Thymus (tissue), 11 donors: ENCODE data around the gene ARHGAP24. TPM values are rescaled to one million over a fixed set of nuclear protein-coding genes. Genes with fewer than 3 reads are reported as not detected.

ENCODE experiments used
- DNase-seq, 9 donors: peaks; one replicate each; pipeline ENCODE4 v3.0.0-alpha.2; 2013; ENCODE audit warnings: low spot score in 9 of 9, low read depth in 6 of 9, missing footprints in 1 of 9
- H3K27ac ChIP-seq, 2 donors: one replicate each; pipeline ENCODE4 v1.5.1; 2013; ENCODE audit warnings: control low read depth in 1 of 2, low read depth in 1 of 2, low read length in 1 of 2, mild to moderate bottlenecking in 1 of 2, moderate library complexity in 1 of 2
- H3K27me3 ChIP-seq, 2 donors: one replicate each; pipeline ENCODE4 v1.5.1; 2013; ENCODE audit warnings: low read length in 1 of 2; ENCODE audit not compliant: control insufficient read depth in 2 of 2, insufficient read depth in 1 of 2
- H3K36me3 ChIP-seq, 2 donors: one replicate each; pipeline ENCODE4 v1.5.1; 2013; ENCODE audit warnings: low read length in 1 of 2, mild to moderate bottlenecking in 1 of 2, moderate library complexity in 1 of 2; ENCODE audit not compliant: control insufficient read depth in 2 of 2, insufficient read depth in 2 of 2
- H3K4me1 ChIP-seq, 2 donors: one replicate each; pipeline ENCODE4 v1.5.1; 2013; ENCODE audit warnings: low read length in 2 of 2; ENCODE audit not compliant: control insufficient read depth in 2 of 2, insufficient read depth in 2 of 2
- H3K4me3 ChIP-seq, 2 donors: one replicate each; pipeline ENCODE4 v1.5.1; 2013; ENCODE audit warnings: low read length in 2 of 2, control low read depth in 1 of 2, mild to moderate bottlenecking in 1 of 2
- H3K9me3 ChIP-seq, 2 donors: one replicate each; pipeline ENCODE4 v1.5.1; 2013; ENCODE audit warnings: low read length in 1 of 2, mild to moderate bottlenecking in 1 of 2; ENCODE audit not compliant: control insufficient read depth in 2 of 2, insufficient read depth in 1 of 2
- WGBS: extraction: QIAGEN DNeasy Blood & Tissue Kit; methylation state at CpG from one replicate; pipeline ENCODE4 v1.1.7; 2013; 5-methylcytosine and 5-hydroxymethylcytosine counted together
- polyA plus RNA-seq: library from polyadenylated mRNA; stranded (reverse); fragments of 200-250 nt; gene quantifications from one replicate; pipeline ENCODE4 v1.2.3, GENCODE V29; 2013
- total RNA-seq: library from RNA; stranded (reverse); fragments of 120-200 nt; gene quantifications from one replicate; pipeline ENCODE4 v1.2.4, GENCODE V29; 2013
- donor health status: healthy.

Gene ARHGAP24
- total and polyA plus RNA-seq, 2 donors, result 10.0 to 18.2 TPM

GRCh38 chr4:85767649-85768048 is 292.7 kb downstream of the ARHGAP24 start:
- Histone ChIP-seq H3K9me3 (no peaks in the 10 kb centered on the region), H3K4me1 (no peaks in the 10 kb centered on the region), H3K4me3 (no peak overlapping the region), H3K27me3 (no peaks in the 10 kb centered on the region), H3K36me3 (no peaks in the 10 kb centered on the region), H3K27ac (no peak overlapping the region)
- 97% methylated on average over 1 of the region's 1 CpG for WGBS
- DNase-seq, result no peak

GRCh38 chr4:85769009-85769408 is 294.1 kb downstream of the ARHGAP24 start:
- Histone ChIP-seq H3K4me3 (no peak overlapping the region), H3K36me3 (no peaks in the 10 kb centered on the region), H3K27ac (no peak overlapping the region), H3K9me3 (no peaks in the 10 kb centered on the region), H3K27me3 (no peaks in the 10 kb centered on the region), H3K4me1 (no peaks in the 10 kb centered on the region)
- 96% methylated on average over 2 of the region's 2 CpGs for WGBS
- no peak for DNase-seq

GRCh38 chr4:85772470-85772869 is 297.5 kb downstream of the ARHGAP24 start:
- Histone ChIP-seq H3K9me3 (no peaks in the 10 kb centered on the region), H3K4me3 (no peak overlapping the region), H3K27me3 (no peaks in the 10 kb centered on the region), H3K36me3 (no peaks in the 10 kb centered on the region), H3K27ac (no peak overlapping the region), H3K4me1 (no peaks in the 10 kb centered on the region)
- no peak for DNase-seq
- WGBS, result 97% methylated on average over 1 of the region's 1 CpG

GRCh38 chr4:85773372-85773771 is 298.4 kb downstream of the ARHGAP24 start:
- DNase-seq, result no peak
- Histone ChIP-seq H3K27me3 (no peaks in the 10 kb centered on the region), H3K27ac (no peak overlapping the region), H3K4me1 (no peaks in the 10 kb centered on the region), H3K9me3 (no peaks in the 10 kb centered on the region), H3K36me3 (no peaks in the 10 kb centered on the region), H3K4me3 (no peak overlapping the region)
- WGBS, result 96% methylated on average over 1 of the region's 1 CpG

GRCh38 chr4:85774000-85774399 is 299.1 kb downstream of the ARHGAP24 start:
- H3K36me3 ChIP-seq, result no peaks in the 10 kb centered on the region
- H3K4me3 ChIP-seq, result no peak overlapping the region
- H3K9me3 ChIP-seq, result no peaks in the 10 kb centered on the region
- no peak for DNase-seq
- no peaks in the 10 kb centered on the region for H3K27me3 ChIP-seq
- no peaks in the 10 kb centered on the region for H3K4me1 ChIP-seq
- H3K27ac ChIP-seq, result no peak overlapping the region
- 94% methylated on average over 1 of the region's 1 CpG for WGBS

GRCh38 chr4:85774489-85774888 is 299.5 kb downstream of the ARHGAP24 start:
- Histone ChIP-seq H3K36me3 (no peaks in the 10 kb centered on the region), H3K27ac (no peak overlapping the region), H3K4me3 (no peak overlapping the region), H3K4me1 (no peaks in the 10 kb centered on the region), H3K9me3 (no peaks in the 10 kb centered on the region), H3K27me3 (no peaks in the 10 kb centered on the region)
- 94% methylated on average over 3 of the region's 3 CpGs for WGBS
- no peak for DNase-seq

- no peak overlapping the region for H3K4me3 ChIP-seq
- no peaks in the 10 kb centered on the region for H3K36me3 ChIP-seq
- H3K4me1 ChIP-seq, result no peaks in the 10 kb centered on the region
- H3K27ac ChIP-seq, result no peak overlapping the region
- no peaks in the 10 kb centered on the region for H3K9me3 ChIP-seq
- no peaks in the 10 kb centered on the region for H3K27me3 ChIP-seq
- no peak for DNase-seq
- WGBS, result 93% methylated on average over 2 of the region's 2 CpGs
These were observed 301.1 kb downstream of the ARHGAP24 start for GRCh38 chr4:85776096-85776495.

- Histone ChIP-seq H3K36me3 (no peaks in the 10 kb centered on the region), H3K9me3 (no peaks in the 10 kb centered on the region), H3K4me3 (no peak overlapping the region), H3K27me3 (no peaks in the 10 kb centered on the region), H3K27ac (no peak overlapping the region), H3K4me1 (no peaks in the 10 kb centered on the region)
- WGBS, result 94% methylated on average over 1 of the region's 1 CpG
- DNase-seq, result no peak
These were observed 301.6 kb downstream of the ARHGAP24 start for GRCh38 chr4:85776579-85776978.

- Histone ChIP-seq H3K36me3 (no peaks in the 10 kb centered on the region), H3K27ac (no peak overlapping the region), H3K9me3 (no peaks in the 10 kb centered on the region), H3K4me1 (no peaks in the 10 kb centered on the region), H3K4me3 (no peak overlapping the region), H3K27me3 (no peaks in the 10 kb centered on the region)
- DNase-seq, result no peak
- WGBS, result 92% methylated on average over 3 of the region's 3 CpGs
These were observed 303.1 kb downstream of the ARHGAP24 start for GRCh38 chr4:85777908-85778631.
